Fibroblast of pulmonary artery (primary cell): ENCODE results near the gene ZNF415.
"Not testable (repeated sequence)": the region's sequence is repeated elsewhere in the genome, so short reads cannot be mapped to it uniquely, and the experiment has no call there.

ENCODE experiments used
- DNase-seq: peaks from one replicate; pipeline ENCODE4 v3.0.0-alpha.2; 2010; ENCODE audit warnings: low read depth
- H3K4me3 ChIP-seq: replicated peaks from 2 replicates; pipeline ENCODE4 v1.5.1; 2011; ENCODE audit warnings: low read depth, mild to moderate bottlenecking, control low read depth, low read length, moderate library complexity
- TF ChIP-seq, protein P1 (sequence below): IDR thresholded peaks from 2 replicates; pipeline ENCODE4 v1.5.1; 2011; ENCODE audit warnings: mild to moderate bottlenecking, control low read depth, low read length, inconsistent platforms; ENCODE audit errors: missing control alignments

Gene ZNF415

DNA sequence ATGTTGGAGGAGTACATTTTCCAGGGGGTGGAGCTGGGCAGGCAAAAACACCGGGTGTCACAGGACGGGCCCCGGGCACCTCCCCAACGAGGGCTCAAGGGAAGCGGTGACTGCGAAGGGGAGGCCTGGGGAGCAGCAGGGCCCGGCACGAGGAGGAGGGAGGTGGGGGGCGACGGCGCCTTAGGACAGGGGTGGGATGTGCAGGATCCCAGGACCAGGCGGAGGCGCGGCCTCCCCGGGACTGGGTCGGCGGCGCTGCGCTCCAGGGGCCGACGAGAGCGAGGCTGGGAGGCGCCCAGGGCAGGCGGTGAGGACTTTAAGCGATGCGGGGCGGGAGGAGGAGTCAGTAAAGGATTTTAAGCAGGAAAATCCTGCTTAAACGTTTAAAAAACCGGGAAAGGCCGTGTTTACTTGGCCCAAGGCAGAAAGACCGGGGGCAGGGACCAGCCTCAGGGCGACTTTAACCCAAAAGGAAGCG is 29.9 kb downstream of the ZNF415 start:
- peak overlapping the region; percentile 98 for H3K4me3 ChIP-seq
- peak; percentile 44 for DNase-seq
- TF ChIP-seq, protein P1, sequence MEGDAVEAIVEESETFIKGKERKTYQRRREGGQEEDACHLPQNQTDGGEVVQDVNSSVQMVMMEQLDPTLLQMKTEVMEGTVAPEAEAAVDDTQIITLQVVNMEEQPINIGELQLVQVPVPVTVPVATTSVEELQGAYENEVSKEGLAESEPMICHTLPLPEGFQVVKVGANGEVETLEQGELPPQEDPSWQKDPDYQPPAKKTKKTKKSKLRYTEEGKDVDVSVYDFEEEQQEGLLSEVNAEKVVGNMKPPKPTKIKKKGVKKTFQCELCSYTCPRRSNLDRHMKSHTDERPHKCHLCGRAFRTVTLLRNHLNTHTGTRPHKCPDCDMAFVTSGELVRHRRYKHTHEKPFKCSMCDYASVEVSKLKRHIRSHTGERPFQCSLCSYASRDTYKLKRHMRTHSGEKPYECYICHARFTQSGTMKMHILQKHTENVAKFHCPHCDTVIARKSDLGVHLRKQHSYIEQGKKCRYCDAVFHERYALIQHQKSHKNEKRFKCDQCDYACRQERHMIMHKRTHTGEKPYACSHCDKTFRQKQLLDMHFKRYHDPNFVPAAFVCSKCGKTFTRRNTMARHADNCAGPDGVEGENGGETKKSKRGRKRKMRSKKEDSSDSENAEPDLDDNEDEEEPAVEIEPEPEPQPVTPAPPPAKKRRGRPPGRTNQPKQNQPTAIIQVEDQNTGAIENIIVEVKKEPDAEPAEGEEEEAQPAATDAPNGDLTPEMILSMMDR, result no peak

DNA sequence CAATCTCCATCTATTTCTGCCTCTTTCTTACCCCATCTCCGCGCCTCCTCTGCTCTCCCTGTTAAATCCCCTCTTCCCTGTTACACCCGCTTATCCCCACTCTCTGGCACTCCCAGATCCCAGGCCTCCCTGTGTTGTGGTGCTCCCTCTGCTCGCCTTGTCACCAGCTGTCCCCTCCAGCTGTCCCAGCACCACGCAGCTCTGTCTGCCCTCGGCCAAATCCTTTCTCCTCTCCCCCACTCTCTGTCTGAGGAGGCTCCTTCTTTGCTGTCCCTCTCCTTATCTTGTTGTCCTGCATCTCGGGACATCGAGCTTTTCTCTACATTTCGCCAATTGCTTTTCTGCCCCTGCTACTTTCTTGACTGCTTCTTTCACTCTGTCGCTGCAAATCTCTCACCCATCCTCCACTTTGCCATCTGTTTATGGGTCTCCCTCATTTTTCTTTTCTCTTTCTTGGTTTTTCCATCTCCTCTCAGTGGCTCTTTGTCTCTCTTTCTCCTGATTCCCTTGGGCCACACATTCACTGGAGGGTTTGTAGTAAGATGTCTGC is 30.4 kb downstream of the ZNF415 start:
- DNase-seq, result no peak
- TF ChIP-seq, protein P1, result no peak

DNA sequence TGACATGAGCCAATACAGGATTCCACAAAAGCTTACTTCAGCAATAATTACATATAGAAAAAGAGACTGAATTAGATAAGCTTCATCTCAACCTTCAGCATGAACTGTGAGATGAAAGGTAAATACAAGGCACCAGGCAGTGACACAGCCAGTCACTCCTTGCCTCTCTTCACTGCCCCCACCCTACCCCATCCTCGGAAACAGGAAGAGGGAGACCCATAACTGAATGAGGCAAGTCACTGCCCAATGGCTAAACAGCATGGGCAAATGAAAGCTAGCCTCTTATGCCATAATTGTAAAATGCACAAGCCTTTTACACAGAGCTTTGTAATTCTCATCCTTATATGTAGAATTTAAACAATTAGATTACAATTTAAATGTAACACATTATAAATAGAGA is 31.2 kb downstream of the ZNF415 start:
- H3K4me3 ChIP-seq, result peak overlapping the region; percentile 98
- no peak for DNase-seq
- TF ChIP-seq, protein P1, result no peak

More for the DNA sequence above, 30.4 kb downstream of the ZNF415 start:
- H3K4me3 ChIP-seq, result peak overlapping the region; percentile 98

DNA sequence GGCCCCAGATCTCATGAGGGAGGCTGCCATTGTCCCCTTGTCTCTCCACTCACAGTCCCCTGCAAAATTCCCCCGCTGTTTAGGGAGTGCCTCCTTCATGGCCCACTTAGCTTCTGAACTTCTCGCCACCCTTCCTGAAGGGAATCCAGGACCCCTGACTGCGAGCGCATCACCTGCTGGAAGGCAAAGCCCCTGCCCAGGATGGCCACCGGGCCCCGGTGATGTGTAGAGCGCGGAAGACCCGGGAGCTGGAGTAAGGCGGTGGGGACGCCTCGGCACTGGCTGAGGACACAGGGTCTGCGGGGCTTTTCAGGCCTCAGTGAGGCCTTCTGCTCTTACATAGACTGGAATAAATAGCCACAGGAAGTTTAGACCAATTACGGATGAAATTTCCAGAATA is 34.1 kb downstream of the ZNF415 start:
- not testable (repeated sequence) for H3K4me3 ChIP-seq, DNase-seq

DNA sequence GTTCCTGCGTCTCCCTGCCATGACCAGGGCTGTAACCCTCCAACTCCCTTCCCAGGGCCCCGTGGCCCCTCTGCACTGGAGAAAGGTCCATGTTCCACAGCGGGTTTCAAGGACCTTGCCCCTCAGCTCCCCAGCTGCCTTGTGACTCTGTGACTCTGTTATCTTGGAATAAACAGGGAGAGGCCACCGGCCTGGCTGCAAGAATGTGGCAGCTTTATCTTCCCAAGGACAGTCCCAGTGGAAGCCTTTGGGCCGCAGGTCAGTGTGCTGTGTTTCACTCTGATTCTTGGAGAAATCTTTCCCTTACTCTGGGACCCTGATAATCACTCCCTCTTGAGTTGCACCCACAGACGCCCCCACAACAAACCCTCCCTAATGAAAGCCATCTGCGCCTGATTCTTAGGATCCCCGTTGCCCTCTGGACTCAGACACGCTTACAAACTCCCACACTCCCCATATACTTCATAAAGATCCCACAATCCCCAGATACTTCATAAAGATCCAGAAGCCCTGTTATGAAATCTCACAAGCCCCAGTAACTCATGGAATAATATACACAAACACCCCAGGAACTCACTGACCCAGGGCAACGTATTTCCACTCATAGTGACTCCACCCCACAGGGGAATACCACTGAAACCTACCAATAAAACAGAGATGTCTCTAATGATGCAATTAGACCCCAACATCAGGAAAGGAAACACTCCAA is 35.6 kb downstream of the ZNF415 start:
- H3K4me3 ChIP-seq, DNase-seq: not testable (repeated sequence)

DNA sequence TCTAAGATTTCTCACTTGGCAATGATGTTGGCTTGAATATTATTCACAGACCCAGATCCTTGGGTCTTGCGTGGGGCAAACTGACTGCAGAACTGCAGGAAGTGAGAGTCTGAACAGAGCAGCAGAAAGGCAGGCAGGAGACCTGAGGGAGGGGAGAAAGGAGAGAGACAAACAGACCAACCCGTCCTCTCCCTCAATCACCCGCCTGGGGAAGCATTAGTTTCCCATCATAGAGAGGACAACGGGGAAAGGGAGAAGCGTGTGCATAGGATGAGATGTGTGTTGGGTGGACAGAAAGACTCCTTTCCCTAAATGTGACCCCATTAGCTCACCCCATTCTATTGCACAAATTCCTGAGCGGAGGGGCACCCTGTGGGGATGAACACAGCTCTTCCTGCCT is 36.1 kb downstream of the ZNF415 start:
- DNase-seq, result not testable (repeated sequence)

DNA sequence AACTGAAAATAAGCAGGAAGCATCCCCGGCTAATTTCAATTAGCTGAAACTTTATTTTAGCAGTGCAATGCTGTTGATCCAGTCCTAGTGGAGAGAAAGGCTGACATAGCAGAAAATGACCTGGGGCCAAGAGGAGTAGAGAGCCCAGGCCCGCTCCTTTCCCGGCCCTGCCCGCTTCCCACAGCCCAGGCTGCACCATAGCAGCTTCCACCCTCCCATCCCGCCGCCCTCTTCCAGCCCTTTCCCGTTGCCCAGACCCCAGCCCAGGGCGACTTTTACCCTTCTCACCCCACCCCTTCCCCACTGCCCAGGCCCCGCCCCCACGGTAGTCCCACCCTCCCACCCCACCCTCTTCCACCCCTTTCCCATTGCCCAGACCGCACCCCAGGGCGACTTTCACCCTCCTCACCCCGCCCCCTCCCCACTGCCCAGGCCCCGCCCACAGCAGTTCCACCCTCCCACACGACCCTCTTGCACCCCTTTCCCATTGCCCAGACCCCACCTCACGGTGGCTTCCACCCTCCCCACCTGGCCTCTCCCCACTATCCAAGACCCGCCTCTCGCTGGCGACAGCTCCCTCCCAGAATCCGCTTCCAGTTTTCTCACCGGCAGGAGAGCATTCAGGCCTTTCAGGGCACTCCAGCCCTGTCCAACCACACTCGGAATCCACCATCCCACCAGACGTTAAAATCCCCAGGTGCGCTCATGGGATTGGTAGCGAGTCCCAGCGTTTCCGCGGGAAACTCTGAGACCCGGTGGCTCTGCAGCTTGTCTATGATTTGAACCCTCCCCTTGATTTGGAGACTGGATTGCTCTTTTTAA is 37.7 kb downstream of the ZNF415 start:
- TF ChIP-seq, protein P1, result no peak
- DNase-seq, result no peak
- H3K4me3 ChIP-seq, result no peak overlapping the region

More for the DNA sequence above, 36.1 kb downstream of the ZNF415 start:
- not testable (repeated sequence) for H3K4me3 ChIP-seq

DNA sequence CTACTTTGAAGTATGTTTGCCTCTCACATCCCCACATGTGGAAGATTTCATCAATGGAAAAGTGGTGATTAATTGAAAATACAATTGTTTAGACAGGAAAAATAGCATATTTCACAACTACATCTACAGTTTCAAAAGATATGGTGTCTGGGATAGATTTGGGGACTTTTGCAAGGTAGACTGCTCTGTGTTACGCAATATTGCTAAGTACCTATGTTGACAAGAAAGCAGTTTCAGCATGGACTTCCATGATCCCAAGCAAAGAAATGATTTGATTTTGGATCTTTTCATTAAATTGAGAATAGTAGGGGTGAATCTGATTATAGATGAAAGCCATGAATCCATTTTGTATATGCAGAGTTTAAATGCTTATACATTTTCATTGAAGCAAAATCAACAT is 40.0 kb downstream of the ZNF415 start:
- TF ChIP-seq, protein P1, result no peak
- no peak for DNase-seq
- H3K4me3 ChIP-seq, result no peak overlapping the region
